Glutamatergic neuron (in vitro differentiated cells): ENCODE data around the gene SCGB1D2. TPM values are rescaled to one million over a fixed set of nuclear protein-coding genes. Genes with fewer than 3 reads are reported as not detected.

Source experiments
- DNase-seq: peaks from one replicate; pipeline ENCODE4 v3.0.0; 2022
- H3K27ac Mint-ChIP-seq: one replicate; pipeline ENCODE4 v1.8.0; 2020; ENCODE audit warnings: mild to moderate bottlenecking, mixed read lengths, inconsistent platforms; ENCODE audit not compliant: unreplicated experiment
- H3K27me3 Mint-ChIP-seq: one replicate; pipeline ENCODE4 v1.8.0; 2020; ENCODE audit warnings: mild to moderate bottlenecking, moderate library complexity, mixed read lengths, inconsistent platforms; ENCODE audit not compliant: unreplicated experiment
- H3K36me3 Mint-ChIP-seq: one replicate; pipeline ENCODE4 v1.8.0; 2020; ENCODE audit warnings: mild to moderate bottlenecking, mixed read lengths, inconsistent platforms; ENCODE audit not compliant: unreplicated experiment
- H3K4me1 Mint-ChIP-seq: one replicate; pipeline ENCODE4 v1.8.0; 2020; ENCODE audit warnings: mild to moderate bottlenecking, low read depth, mixed read lengths, inconsistent platforms; ENCODE audit not compliant: unreplicated experiment
- H3K4me3 Mint-ChIP-seq: one replicate; pipeline ENCODE4 v1.8.0; 2020; ENCODE audit warnings: mild to moderate bottlenecking, mixed read lengths, inconsistent platforms; ENCODE audit not compliant: unreplicated experiment
- H3K9me3 Mint-ChIP-seq: one replicate; pipeline ENCODE4 v1.8.0; 2020; ENCODE audit warnings: mild to moderate bottlenecking, moderate library complexity, mixed read lengths, inconsistent platforms; ENCODE audit not compliant: unreplicated experiment
- CTCF ChIP-seq: fragments of 200-600 bp; sonication (generic); IDR thresholded peaks from one replicate; pipeline ENCODE4 v1.5.0; 2021; ENCODE audit not compliant: partially characterized antibody, unreplicated experiment
- total RNA-seq: library from RNA; stranded (reverse); fragmentation: NEBNext Ultra II Directional; extraction: Animal tissue kit (Norgen Biotek cat#: 25700); gene quantifications from one replicate; pipeline ENCODE4 v1.2.1, GENCODE V29; 2021; ENCODE audit not compliant: unreplicated experiment

SCGB1D2 gene
- total RNA-seq, 1 donor from 2014 or later = not detected

- Mint-ChIP-seq H3K27ac (no peak overlapping the region), H3K27me3 (peaks cover 2% of the 10 kb centered on the region), H3K4me3 (no peak overlapping the region), H3K9me3 (peaks cover 1% of the 10 kb centered on the region), H3K36me3 (no peaks in the 10 kb centered on the region), H3K4me1 (no peaks in the 10 kb centered on the region)
- no peak for DNase-seq
- no peak for TF ChIP-seq CTCF
Measured at GRCh38 chr11:62237499-62237898, 4.5 kb upstream of the SCGB1D2 start.

GRCh38 chr11:62238151-62238550 is 3.9 kb upstream of the SCGB1D2 start:
- Mint-ChIP-seq H3K4me1 (no peaks in the 10 kb centered on the region), H3K27me3 (no peaks in the 10 kb centered on the region), H3K4me3 (no peak overlapping the region), H3K27ac (no peak overlapping the region), H3K9me3 (peaks cover 1% of the 10 kb centered on the region), H3K36me3 (no peaks in the 10 kb centered on the region)
- TF ChIP-seq CTCF = no peak
- DNase-seq = no peak

GRCh38 chr11:62241095-62241494 is 944 bp upstream of the SCGB1D2 start:
- Mint-ChIP-seq H3K36me3 (no peaks in the 10 kb centered on the region), H3K4me1 (no peaks in the 10 kb centered on the region), H3K9me3 (peaks cover 1% of the 10 kb centered on the region), H3K27me3 (no peaks in the 10 kb centered on the region), H3K27ac (no peak overlapping the region), H3K4me3 (no peak overlapping the region)
- no peak for DNase-seq
- TF ChIP-seq CTCF = no peak

- no peak for DNase-seq
- no peak overlapping the region for H3K27ac Mint-ChIP-seq
- peaks cover 4% of the 10 kb centered on the region for H3K36me3 Mint-ChIP-seq
- H3K4me1 Mint-ChIP-seq = no peaks in the 10 kb centered on the region
- peaks cover 1% of the 10 kb centered on the region for H3K9me3 Mint-ChIP-seq
- no peak for TF ChIP-seq CTCF
- H3K27me3 Mint-ChIP-seq = no peaks in the 10 kb centered on the region
- no peak overlapping the region for H3K4me3 Mint-ChIP-seq
Measured at GRCh38 chr11:62245271-62245753, 3.3 kb downstream of the SCGB1D2 start.

GRCh38 chr11:62251698-62252097 is 9.7 kb downstream of the SCGB1D2 start:
- Mint-ChIP-seq H3K4me1 (no peaks in the 10 kb centered on the region), H3K9me3 (peaks cover 8% of the 10 kb centered on the region), H3K27me3 (peaks cover 2% of the 10 kb centered on the region), H3K36me3 (peaks cover 12% of the 10 kb centered on the region), H3K4me3 (no peak overlapping the region), H3K27ac (no peak overlapping the region)
- TF ChIP-seq CTCF = no peak
- no peak for DNase-seq
